ENCODE data around the gene LTBR. TPM values are rescaled to one million over a fixed set of nuclear protein-coding genes. Genes with fewer than 3 reads are reported as not detected.

Gene LTBR
- total and polyA plus RNA-seq, 2 donors (not counting 3 experiments of a cell fraction or from before 2014, with no cell fraction given), result 70.7 to 102 TPM

DNA sequence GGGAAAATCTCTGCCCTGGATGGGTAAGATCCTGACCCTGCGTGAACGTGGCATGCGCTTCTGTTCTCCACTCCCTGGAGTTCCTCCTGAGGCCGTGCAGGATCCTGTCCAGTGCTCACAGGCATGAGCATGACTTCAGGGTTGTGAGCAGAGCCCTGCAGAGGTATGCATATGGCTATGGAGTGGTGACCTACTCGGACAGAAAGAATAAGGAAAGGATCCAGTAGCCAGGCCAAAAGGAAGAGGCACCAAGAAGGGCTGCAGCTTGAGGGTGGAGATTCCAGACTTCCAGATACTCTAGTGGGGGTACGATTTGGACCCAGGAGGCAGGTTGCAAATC is 40.0 kb downstream of the LTBR start:
- TF ChIP-seq, protein P1, sequence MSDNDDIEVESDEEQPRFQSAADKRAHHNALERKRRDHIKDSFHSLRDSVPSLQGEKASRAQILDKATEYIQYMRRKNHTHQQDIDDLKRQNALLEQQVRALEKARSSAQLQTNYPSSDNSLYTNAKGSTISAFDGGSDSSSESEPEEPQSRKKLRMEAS (IDR thresholded peaks at IDR 0.05; ENCODE audit: insufficient read depth, insufficient read length), result no peak
- TF ChIP-seq POLR2A (IDR thresholded peaks at IDR 0.05; ENCODE audit: low read depth, low read length), result no peak
- TF ChIP-seq, protein P2, sequence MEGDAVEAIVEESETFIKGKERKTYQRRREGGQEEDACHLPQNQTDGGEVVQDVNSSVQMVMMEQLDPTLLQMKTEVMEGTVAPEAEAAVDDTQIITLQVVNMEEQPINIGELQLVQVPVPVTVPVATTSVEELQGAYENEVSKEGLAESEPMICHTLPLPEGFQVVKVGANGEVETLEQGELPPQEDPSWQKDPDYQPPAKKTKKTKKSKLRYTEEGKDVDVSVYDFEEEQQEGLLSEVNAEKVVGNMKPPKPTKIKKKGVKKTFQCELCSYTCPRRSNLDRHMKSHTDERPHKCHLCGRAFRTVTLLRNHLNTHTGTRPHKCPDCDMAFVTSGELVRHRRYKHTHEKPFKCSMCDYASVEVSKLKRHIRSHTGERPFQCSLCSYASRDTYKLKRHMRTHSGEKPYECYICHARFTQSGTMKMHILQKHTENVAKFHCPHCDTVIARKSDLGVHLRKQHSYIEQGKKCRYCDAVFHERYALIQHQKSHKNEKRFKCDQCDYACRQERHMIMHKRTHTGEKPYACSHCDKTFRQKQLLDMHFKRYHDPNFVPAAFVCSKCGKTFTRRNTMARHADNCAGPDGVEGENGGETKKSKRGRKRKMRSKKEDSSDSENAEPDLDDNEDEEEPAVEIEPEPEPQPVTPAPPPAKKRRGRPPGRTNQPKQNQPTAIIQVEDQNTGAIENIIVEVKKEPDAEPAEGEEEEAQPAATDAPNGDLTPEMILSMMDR (IDR thresholded peaks at IDR 0.05; ENCODE audit: extremely low read depth in 1 of 2, insufficient read depth in 1 of 2, low read depth in 1 of 2, low read length in 2 of 2), result no peak
- TF ChIP-seq EZH2 (IDR thresholded peaks at IDR 0.05; ENCODE audit: borderline replicate concordance, low read depth, low read length, severe bottlenecking), result no peak
- TF ChIP-seq POLR2AphosphoS5 (IDR thresholded peaks at IDR 0.05; ENCODE audit: insufficient read depth, low read depth, low read length), result no peak
- no peak for TF ChIP-seq JUN (IDR thresholded peaks at IDR 0.05; ENCODE audit: borderline replicate concordance, insufficient read depth, insufficient read length, low read depth)
- TF ChIP-seq FOS (IDR thresholded peaks at IDR 0.05; ENCODE audit: borderline replicate concordance, insufficient read depth, low read length), result no peak
- TF ChIP-seq GATA2 (IDR thresholded peaks at IDR 0.05; ENCODE audit: insufficient read depth, insufficient read length, low read depth, low read length), result no peak
- TF ChIP-seq MYC (IDR thresholded peaks at IDR 0.05; ENCODE audit: low read depth, low read length), result no peak
- no peaks in the 10 kb centered on the region for H3K79me2 ChIP-seq (ENCODE audit: control insufficient read depth, insufficient read depth, low read length)
- DNase-seq (ENCODE audit: low read depth, low spot score) (no peak), FAIRE-seq (no peak)
- no peaks in the 10 kb centered on the region for H3K27me3 ChIP-seq (ENCODE audit: control insufficient read depth in 2 of 2, insufficient read depth in 2 of 2, low read length in 2 of 2)
- H3K4me2 ChIP-seq (ENCODE audit: insufficient read depth, low read length), result no peak overlapping the region
- no peaks in the 10 kb centered on the region for H3K4me1 ChIP-seq (ENCODE audit: control insufficient read depth, extremely low read depth, insufficient read depth, low read length)
- no peak overlapping the region for H3K27ac ChIP-seq (ENCODE audit: insufficient read depth, low read depth, low read length)
- H2AFZ ChIP-seq (ENCODE audit: low read depth, low read length), result peak overlapping the region; percentile 65
- CTCF ChIA-PET, result interaction anchor here (0.7 to 7.8 kb wide), 25 partner anchors 9 to 189 kb away, joined by 3 to 147 read pairs (median 4); partner anchors contain the start of genes GAPDH, IFFO1, TAPBPL and VAMP1
- H3K9me3 ChIP-seq (replicated peaks; ENCODE audit: control insufficient read depth, insufficient read depth, low read length), result no peaks in the 10 kb centered on the region
- BruUV-seq (replicated peaks), result no TSS peak
- POLR2A ChIA-PET, result interaction anchor here (1.1 kb wide), 1 partner anchor 47 kb away, joined by 7 read pairs; the partner anchor contains the start of gene VAMP1
- no peaks in the 10 kb centered on the region for H3K9me1 ChIP-seq (replicated peaks; ENCODE audit: control insufficient read depth, extremely low read depth, insufficient read depth, low read length)
- dilution Hi-C loops (cut with MboI; ENCODE audit: extremely low pct_ligation_motif_present, low sequenced_read_pairs) (no loop called here), intact Hi-C loops (cut with micrococcal nuclease) (no loop called here)
- H3K9ac ChIP-seq (replicated peaks; ENCODE audit: extremely low read depth, insufficient read depth, low read length), result no peak overlapping the region
- no peaks in the 10 kb centered on the region for H4K20me1 ChIP-seq (replicated peaks; ENCODE audit: control insufficient read depth, extremely low read depth, insufficient read depth, low read length)
- no peaks in the 10 kb centered on the region for H3K36me3 ChIP-seq (ENCODE audit: control insufficient read depth in 2 of 2, extremely low read depth in 1 of 2, insufficient read depth in 2 of 2, low read length in 2 of 2)
- no peak overlapping the region for H3K4me3 ChIP-seq (replicated peaks in 1 of 3; ENCODE audit: insufficient read depth in 1 of 3, low read depth in 1 of 3, low read length in 3 of 3)

Data from endothelial cell of umbilical vein (primary cell).